Right atrium auricular region (tissue), 2 donors: ENCODE data around the gene OR5AK2. TPM values are rescaled to one million over a fixed set of nuclear protein-coding genes. Genes with fewer than 3 reads are reported as not detected.

Source experiments
- DNase-seq: peaks from one replicate; pipeline ENCODE4 v3.0.0-alpha.2; 2019; ENCODE audit warnings: low spot score
- H3K27ac ChIP-seq, 2 donors: fragments of 200-600 bp; sonication (generic); 1 replicate in 1 of 2; 2 replicates in 1 of 2; pipeline ENCODE4 v1.5.1; 2016 to 2019
- H3K27me3 ChIP-seq, 2 donors: fragments of 200-600 bp; sonication (generic); one replicate each; pipeline versions ENCODE4 v1.5.1 to v1.6.0; 2017 to 2019
- H3K36me3 ChIP-seq: fragments of 200-600 bp; sonication (generic); one replicate; pipeline ENCODE4 v1.5.1; 2016
- H3K4me1 ChIP-seq, 2 donors: fragments of 200-600 bp; sonication (generic); one replicate each; pipeline versions ENCODE4 v1.5.1 to v1.6.0; 2017 to 2019
- H3K4me3 ChIP-seq, 2 donors: fragments of 200-600 bp; sonication (generic); 1 replicate in 1 of 2; 2 replicates in 1 of 2; pipeline ENCODE4 v1.5.1; 2017 to 2019; ENCODE audit warnings: mild to moderate bottlenecking in 1 of 2, moderate library complexity in 1 of 2
- H3K9me3 ChIP-seq, 2 donors: fragments of 200-600 bp; sonication (generic); one replicate each; pipeline ENCODE4 v1.5.1; 2019
- total RNA-seq, 2 donors: library from RNA; depleted of rRNA; stranded (reverse); fragments of >200 nt; gene quantifications; one replicate each; pipeline ENCODE4 v1.1.0, GENCODE V29; 2016
- TF ChIP-seq, protein P1 (sequence below), 2 donors: fragments of 200-600 bp; sonication (generic); IDR thresholded peaks; one replicate each; pipeline ENCODE4 v1.5.1; 2019; ENCODE audit warnings: antibody characterized with exemption in 2 of 2

OR5AK2 gene
- total RNA-seq, 2 donors from 2014 or later, result not detected

DNA sequence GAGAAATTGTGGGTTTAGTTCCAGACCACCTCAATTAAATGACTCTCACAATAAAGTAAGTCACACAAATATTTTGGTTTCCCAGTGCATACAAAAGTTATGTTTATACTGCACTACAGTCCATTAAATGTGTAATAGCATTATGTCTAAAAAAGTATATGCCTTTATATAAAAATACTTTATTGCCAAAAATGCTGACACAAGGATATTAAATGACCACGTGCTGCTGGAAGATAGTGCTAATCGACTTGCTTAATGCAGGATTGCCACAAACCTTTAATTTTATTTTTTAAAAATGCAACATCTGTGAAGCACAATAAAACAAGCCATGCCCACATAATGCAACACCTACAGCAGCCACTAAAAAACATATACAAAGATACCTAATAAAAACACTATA is 27.0 kb downstream of the OR5AK2 start:
- H3K4me1 ChIP-seq, result no peaks in the 10 kb centered on the region
- TF ChIP-seq, protein P1, sequence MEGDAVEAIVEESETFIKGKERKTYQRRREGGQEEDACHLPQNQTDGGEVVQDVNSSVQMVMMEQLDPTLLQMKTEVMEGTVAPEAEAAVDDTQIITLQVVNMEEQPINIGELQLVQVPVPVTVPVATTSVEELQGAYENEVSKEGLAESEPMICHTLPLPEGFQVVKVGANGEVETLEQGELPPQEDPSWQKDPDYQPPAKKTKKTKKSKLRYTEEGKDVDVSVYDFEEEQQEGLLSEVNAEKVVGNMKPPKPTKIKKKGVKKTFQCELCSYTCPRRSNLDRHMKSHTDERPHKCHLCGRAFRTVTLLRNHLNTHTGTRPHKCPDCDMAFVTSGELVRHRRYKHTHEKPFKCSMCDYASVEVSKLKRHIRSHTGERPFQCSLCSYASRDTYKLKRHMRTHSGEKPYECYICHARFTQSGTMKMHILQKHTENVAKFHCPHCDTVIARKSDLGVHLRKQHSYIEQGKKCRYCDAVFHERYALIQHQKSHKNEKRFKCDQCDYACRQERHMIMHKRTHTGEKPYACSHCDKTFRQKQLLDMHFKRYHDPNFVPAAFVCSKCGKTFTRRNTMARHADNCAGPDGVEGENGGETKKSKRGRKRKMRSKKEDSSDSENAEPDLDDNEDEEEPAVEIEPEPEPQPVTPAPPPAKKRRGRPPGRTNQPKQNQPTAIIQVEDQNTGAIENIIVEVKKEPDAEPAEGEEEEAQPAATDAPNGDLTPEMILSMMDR (IDR thresholded peaks at IDR 0.05), result no peak
- H3K27me3 ChIP-seq, result no peaks in the 10 kb centered on the region
- no peak for DNase-seq
- H3K9me3 ChIP-seq, result no peaks in the 10 kb centered on the region
- H3K4me3 ChIP-seq, result no peak overlapping the region
- H3K36me3 ChIP-seq, result no peaks in the 10 kb centered on the region
- no peak overlapping the region for H3K27ac ChIP-seq

DNA sequence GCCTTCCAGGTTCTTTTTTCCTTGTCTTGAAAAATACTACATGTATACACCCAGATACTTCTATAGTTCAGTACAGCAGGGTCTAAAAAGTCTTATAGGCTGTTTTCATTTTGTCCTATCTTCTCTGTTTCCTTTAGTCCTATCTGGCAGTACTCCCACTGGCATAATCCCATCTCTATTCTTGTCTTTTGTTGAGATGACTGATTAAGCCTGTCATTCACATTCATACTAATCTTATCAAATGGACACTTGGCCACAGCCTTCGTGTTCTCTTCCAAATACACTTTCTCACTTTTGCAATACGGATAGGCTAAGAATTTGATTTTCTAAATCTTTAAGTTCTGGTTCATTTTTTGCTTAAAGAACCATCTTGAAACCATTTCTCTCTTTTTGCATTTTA is 42.8 kb downstream of the OR5AK2 start:
- H3K27me3 ChIP-seq, result no peaks in the 10 kb centered on the region
- no peak overlapping the region for H3K27ac ChIP-seq
- H3K4me1 ChIP-seq, result no peaks in the 10 kb centered on the region
- TF ChIP-seq, protein P1 (IDR thresholded peaks at IDR 0.05), result no peak
- no peaks in the 10 kb centered on the region for H3K36me3 ChIP-seq
- DNase-seq, result no peak
- no peaks in the 10 kb centered on the region for H3K9me3 ChIP-seq
- no peak overlapping the region for H3K4me3 ChIP-seq

Other genes with a start within 250 kb of the OR5AK2 start
- gene OR9G4, start 240.2 kb upstream of the OR5AK2 start, total RNA-seq, result not detected
- gene LRRC55, start 193.0 kb downstream of the OR5AK2 start, total RNA-seq, result not detected
- gene APLNR, start 248.3 kb downstream of the OR5AK2 start, total RNA-seq, result 10 to 100 TPM in 1 of 2 donors, 1 to 10 TPM in 1; 6.3 to 13.6 TPM